Measurements from ENCODE around the gene KLHL29.

- TF ChIP-seq CTCF (conservative IDR thresholded peaks at IDR 0.05) (no peak), EZH2 (IDR thresholded peaks at IDR 0.05; ENCODE audit: low read depth) (no peak)
Observed at GRCh38 chr2:23561088-23561487, 176.1 kb downstream of the KLHL29 start.
